HEK293 (cell line): ENCODE data around the gene MN1.

ENCODE experiments used
- CTCF ChIA-PET: fragments of 350-600 bp; formaldehyde crosslinking; extraction: SDS; loops from one replicate; lab custom pipeline; 2021; ENCODE audit warnings: antibody characterized with exemption; lab: Yijun Ruan, JAX
- POLR2A ChIA-PET: fragments of 300-600 bp; formaldehyde crosslinking; extraction: SDS; loops from one replicate; lab custom pipeline; 2020; ENCODE audit warnings: antibody characterized with exemption, inconsistent platforms; lab: Yijun Ruan, JAX
- H3K27ac ChIP-seq: fragments of 200-500 bp; sonication (Bioruptor generic); 2 replicates; pipeline ENCODE4 v1.5.1; 2014; ENCODE audit warnings: low read depth, low read length, control low read depth, inconsistent platforms; ENCODE audit errors: extremely low read depth
- H3K36me3 ChIP-seq, 2 experiments: fragments of 200-500 bp in 1 of 2; sonication (Bioruptor generic) in 1 of 2; 1 replicate in 1 of 2; 2 replicates in 1 of 2; pipeline ENCODE4 v1.5.1; 2014 to 2017; ENCODE audit warnings: inconsistent platforms in 2 of 2, low read length in 2 of 2; ENCODE audit not compliant: control insufficient read depth in 2 of 2, insufficient read depth in 1 of 2
- H3K4me1 ChIP-seq: fragments of 200-500 bp; sonication (Bioruptor generic); 2 replicates; pipeline ENCODE4 v1.5.1; 2014; ENCODE audit warnings: mild to moderate bottlenecking, low read length, inconsistent platforms; ENCODE audit not compliant: control insufficient read depth, insufficient read depth
- H3K4me3 ChIP-seq: 2 replicates; pipeline ENCODE4 v1.5.1; 2011; ENCODE audit warnings: low read depth, mild to moderate bottlenecking, control low read depth, low read length, moderate library complexity
- H3K9me3 ChIP-seq: fragments of 200-500 bp; sonication (Bioruptor generic); 2 replicates; pipeline ENCODE4 v1.5.1; 2014; ENCODE audit warnings: low read depth, low read length, inconsistent platforms; ENCODE audit not compliant: control insufficient read depth, insufficient read depth
- AEBP2 ChIP-seq: fragments of 450-650 bp; formaldehyde crosslinking; IDR thresholded peaks from 2 replicates; pipeline ENCODE4 v1.5.1; 2016; ENCODE audit warnings: missing biosample characterization, missing genetic modification characterization, borderline replicate concordance
- GLI2 ChIP-seq: fragments of 450-650 bp; formaldehyde crosslinking; IDR thresholded peaks from 2 replicates; pipeline ENCODE4; 2017; ENCODE audit warnings: missing biosample characterization, missing genetic modification characterization, low read depth, borderline replicate concordance
- IKZF3 ChIP-seq: fragments of 450-650 bp; IDR thresholded peaks from 2 replicates; pipeline ENCODE4 v1.5.0; 2018; ENCODE audit warnings: missing biosample characterization, mild to moderate bottlenecking, missing genetic modification characterization, moderate library complexity
- PRDM1 ChIP-seq: fragments of 450-650 bp; formaldehyde crosslinking; IDR thresholded peaks from 2 replicates; pipeline ENCODE4; 2016; ENCODE audit warnings: missing biosample characterization, missing genetic modification characterization
- SP3 ChIP-seq: fragments of 450-650 bp; formaldehyde crosslinking; IDR thresholded peaks from 2 replicates; pipeline ENCODE4 v1.5.1; 2016; ENCODE audit warnings: missing biosample characterization, missing genetic modification characterization
- ZBTB11 ChIP-seq: fragments of 450-650 bp; formaldehyde crosslinking; conservative IDR thresholded peaks from 2 replicates; pipeline ENCODE4 v1.5.1; 2016; ENCODE audit warnings: low read depth, missing biosample characterization, missing genetic modification characterization
- ZBTB8A ChIP-seq: fragments of 450-650 bp; formaldehyde crosslinking; IDR thresholded peaks from 2 replicates; pipeline ENCODE4 v1.5.1; 2016; ENCODE audit warnings: missing biosample characterization, missing genetic modification characterization
- ZNF10 ChIP-seq: fragments of 450-650 bp; formaldehyde crosslinking; IDR thresholded peaks from 2 replicates; pipeline ENCODE4 v1.5.1; 2017; ENCODE audit warnings: missing biosample characterization, missing genetic modification characterization
- ZNF112 ChIP-seq: fragments of 450-650 bp; formaldehyde crosslinking; IDR thresholded peaks from 2 replicates; pipeline ENCODE4 v1.5.0; 2017; ENCODE audit warnings: missing biosample characterization, missing genetic modification characterization
- ZNF132 ChIP-seq: fragments of 450-650 bp; formaldehyde crosslinking; IDR thresholded peaks from 2 replicates; pipeline ENCODE4 v1.5.1; 2017; ENCODE audit warnings: missing biosample characterization, missing genetic modification characterization, borderline replicate concordance
- ZNF133 ChIP-seq: fragments of 450-650 bp; formaldehyde crosslinking; IDR thresholded peaks from 2 replicates; pipeline ENCODE4 v1.5.1; 2016; ENCODE audit warnings: missing biosample characterization, missing genetic modification characterization
- ZNF138 ChIP-seq: fragments of 450-650 bp; formaldehyde crosslinking; IDR thresholded peaks from 2 replicates; pipeline ENCODE4 v1.5.1; 2016; ENCODE audit warnings: missing biosample characterization, missing genetic modification characterization, borderline replicate concordance
- ZNF146 ChIP-seq: fragments of 450-650 bp; formaldehyde crosslinking; IDR thresholded peaks from 2 replicates; pipeline ENCODE4 v1.5.1; 2016; ENCODE audit warnings: missing biosample characterization, missing genetic modification characterization
- ZNF211 ChIP-seq: fragments of 450-650 bp; formaldehyde crosslinking; IDR thresholded peaks from 2 replicates; pipeline ENCODE4 v1.5.1; 2016; ENCODE audit warnings: low read depth, missing biosample characterization, missing genetic modification characterization
- ZNF473 ChIP-seq: fragments of 450-650 bp; formaldehyde crosslinking; IDR thresholded peaks from 2 replicates; pipeline ENCODE4 v1.5.1; 2017; ENCODE audit warnings: missing biosample characterization, missing genetic modification characterization
- ZNF549 ChIP-seq: fragments of 450-650 bp; IDR thresholded peaks from 2 replicates; pipeline ENCODE4 v1.5.1; 2018; ENCODE audit warnings: missing biosample characterization, missing genetic modification characterization, mild to moderate bottlenecking, inconsistent platforms, moderate library complexity
- ZNF596 ChIP-seq: fragments of 450-650 bp; IDR thresholded peaks from 2 replicates; pipeline ENCODE4 v1.5.0; 2018; ENCODE audit warnings: missing biosample characterization, mild to moderate bottlenecking, missing genetic modification characterization, moderate library complexity
- ZNF624 ChIP-seq: fragments of 450-650 bp; formaldehyde crosslinking; IDR thresholded peaks from 2 replicates; pipeline ENCODE4 v1.5.1; 2017; ENCODE audit warnings: missing biosample characterization, missing genetic modification characterization
- ZNF629 ChIP-seq: fragments of 450-650 bp; formaldehyde crosslinking; IDR thresholded peaks from 2 replicates; pipeline ENCODE4 v1.5.1; 2017; ENCODE audit warnings: missing biosample characterization, missing genetic modification characterization
- ZNF701 ChIP-seq: fragments of 450-650 bp; formaldehyde crosslinking; IDR thresholded peaks from 2 replicates; pipeline ENCODE4 v1.5.1; 2016; ENCODE audit warnings: missing biosample characterization, missing genetic modification characterization
- ZNF76 ChIP-seq: fragments of 450-650 bp; formaldehyde crosslinking; IDR thresholded peaks from 2 replicates; pipeline ENCODE4; 2016; ENCODE audit warnings: low read depth, missing biosample characterization, missing genetic modification characterization, borderline replicate concordance
- ZSCAN16 ChIP-seq: fragments of 450-650 bp; formaldehyde crosslinking; IDR thresholded peaks from 2 replicates; pipeline ENCODE4 v1.5.1; 2016; ENCODE audit warnings: missing biosample characterization, missing genetic modification characterization
- TF ChIP-seq, protein P1 (sequence below): fragments of 450-650 bp; formaldehyde crosslinking; IDR thresholded peaks from 2 replicates; pipeline ENCODE4 v1.5.1; 2016; ENCODE audit warnings: missing biosample characterization, missing genetic modification characterization
- TF ChIP-seq, protein P2 (sequence below): fragments of 450-650 bp; formaldehyde crosslinking; IDR thresholded peaks from 2 replicates; pipeline ENCODE4 v1.5.1; 2016; ENCODE audit warnings: missing biosample characterization, missing genetic modification characterization

The MN1 gene

GRCh38 chr22:27801202-27801615, 347 bp downstream of the MN1 start (continued):
- no peak for TF ChIP-seq AEBP2 (tag by site-specific recombination)

GRCh38 chr22:27800250-27801201, 1.0 kb downstream of the MN1 start:
- ChIA-PET CTCF (interaction anchor here (0.6 to 0.9 kb wide), 4 partner anchors 22 to 1122 kb away, joined by 3 to 5 read pairs (median 3); no protein-coding TSS in a partner anchor), POLR2A (interaction anchor here (0.7 to 1.1 kb wide), 6 partner anchors 52 to 598 kb away, joined by 3 to 9 read pairs (median 4); no protein-coding TSS in a partner anchor)
- no peaks in the 10 kb centered on the region for H3K9me3 ChIP-seq
- H3K36me3 ChIP-seq, result peaks cover 0 to 19% of the 10 kb centered on the region in 2 experiments; a peak in 1 of 3 replicates
- H3K27ac ChIP-seq, result peak overlapping the region; percentile 84
- H3K4me3 ChIP-seq, result peak overlapping the region; percentile 74
- peaks cover 5% of the 10 kb centered on the region; the same call in 1 of the 2 replicates for H3K4me1 ChIP-seq
- TF ChIP-seq ZNF473 (tag by site-specific recombination) (no peak), ZNF138 (no peak), ZNF701 (tag by site-specific recombination) (no peak), ZNF76 (tag by site-specific recombination) (no peak), PRDM1 (tag by site-specific recombination) (no peak), ZNF596 (tag by site-specific recombination) (no peak), ZNF629 (tag by site-specific recombination) (peak; percentile 16; the same call in 1 of the 2 replicates), ZNF549 (no peak), ZNF624 (tag by site-specific recombination) (no peak), GLI2 (no peak), ZNF211 (tag by site-specific recombination) (no peak), ZNF133 (tag by site-specific recombination) (no peak), ZBTB11 (tag by site-specific recombination) (no peak), IKZF3 (tag by site-specific recombination) (no peak), ZNF132 (tag by site-specific recombination) (no peak), ZNF146 (tag by site-specific recombination) (no peak), ZNF112 (tag by site-specific recombination) (no peak), ZNF10 (no peak), ZBTB8A (tag by site-specific recombination) (peak; percentile 87), SP3 (no peak), ZSCAN16 (tag by site-specific recombination) (no peak)
- TF ChIP-seq, protein P1, sequence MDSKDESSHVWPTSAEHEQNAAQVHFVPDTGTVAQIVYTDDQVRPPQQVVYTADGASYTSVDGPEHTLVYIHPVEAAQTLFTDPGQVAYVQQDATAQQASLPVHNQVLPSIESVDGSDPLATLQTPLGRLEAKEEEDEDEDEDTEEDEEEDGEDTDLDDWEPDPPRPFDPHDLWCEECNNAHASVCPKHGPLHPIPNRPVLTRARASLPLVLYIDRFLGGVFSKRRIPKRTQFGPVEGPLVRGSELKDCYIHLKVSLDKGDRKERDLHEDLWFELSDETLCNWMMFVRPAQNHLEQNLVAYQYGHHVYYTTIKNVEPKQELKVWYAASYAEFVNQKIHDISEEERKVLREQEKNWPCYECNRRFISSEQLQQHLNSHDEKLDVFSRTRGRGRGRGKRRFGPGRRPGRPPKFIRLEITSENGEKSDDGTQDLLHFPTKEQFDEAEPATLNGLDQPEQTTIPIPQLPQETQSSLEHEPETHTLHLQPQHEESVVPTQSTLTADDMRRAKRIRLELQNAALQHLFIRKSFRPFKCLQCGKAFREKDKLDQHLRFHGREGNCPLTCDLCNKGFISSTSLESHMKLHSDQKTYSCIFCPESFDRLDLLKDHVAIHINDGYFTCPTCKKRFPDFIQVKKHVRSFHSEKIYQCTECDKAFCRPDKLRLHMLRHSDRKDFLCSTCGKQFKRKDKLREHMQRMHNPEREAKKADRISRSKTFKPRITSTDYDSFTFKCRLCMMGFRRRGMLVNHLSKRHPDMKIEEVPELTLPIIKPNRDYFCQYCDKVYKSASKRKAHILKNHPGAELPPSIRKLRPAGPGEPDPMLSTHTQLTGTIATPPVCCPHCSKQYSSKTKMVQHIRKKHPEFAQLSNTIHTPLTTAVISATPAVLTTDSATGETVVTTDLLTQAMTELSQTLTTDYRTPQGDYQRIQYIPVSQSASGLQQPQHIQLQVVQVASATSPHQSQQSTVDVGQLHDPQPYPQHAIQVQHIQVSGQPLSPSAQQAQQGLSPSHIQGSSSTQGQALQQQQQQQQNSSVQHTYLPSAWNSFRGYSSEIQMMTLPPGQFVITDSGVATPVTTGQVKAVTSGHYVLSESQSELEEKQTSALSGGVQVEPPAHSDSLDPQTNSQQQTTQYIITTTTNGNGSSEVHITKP (tag by site-specific recombination), result peak; percentile 71
- TF ChIP-seq, protein P2, sequence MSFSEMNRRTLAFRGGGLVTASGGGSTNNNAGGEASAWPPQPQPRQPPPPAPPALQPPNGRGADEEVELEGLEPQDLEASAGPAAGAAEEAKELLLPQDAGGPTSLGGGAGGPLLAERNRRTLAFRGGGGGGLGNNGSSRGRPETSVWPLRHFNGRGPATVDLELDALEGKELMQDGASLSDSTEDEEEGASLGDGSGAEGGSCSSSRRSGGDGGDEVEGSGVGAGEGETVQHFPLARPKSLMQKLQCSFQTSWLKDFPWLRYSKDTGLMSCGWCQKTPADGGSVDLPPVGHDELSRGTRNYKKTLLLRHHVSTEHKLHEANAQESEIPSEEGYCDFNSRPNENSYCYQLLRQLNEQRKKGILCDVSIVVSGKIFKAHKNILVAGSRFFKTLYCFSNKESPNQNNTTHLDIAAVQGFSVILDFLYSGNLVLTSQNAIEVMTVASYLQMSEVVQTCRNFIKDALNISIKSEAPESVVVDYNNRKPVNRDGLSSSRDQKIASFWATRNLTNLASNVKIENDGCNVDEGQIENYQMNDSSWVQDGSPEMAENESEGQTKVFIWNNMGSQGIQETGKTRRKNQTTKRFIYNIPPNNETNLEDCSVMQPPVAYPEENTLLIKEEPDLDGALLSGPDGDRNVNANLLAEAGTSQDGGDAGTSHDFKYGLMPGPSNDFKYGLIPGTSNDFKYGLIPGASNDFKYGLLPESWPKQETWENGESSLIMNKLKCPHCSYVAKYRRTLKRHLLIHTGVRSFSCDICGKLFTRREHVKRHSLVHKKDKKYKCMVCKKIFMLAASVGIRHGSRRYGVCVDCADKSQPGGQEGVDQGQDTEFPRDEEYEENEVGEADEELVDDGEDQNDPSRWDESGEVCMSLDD (tag by site-specific recombination), result 0 out of 2 replicates have a peak, but pooled peaks have one; percentile 25
